Activated CD8-positive, alpha-beta memory T cell treated with anti-CD3 and anti-CD28 coated beads, Interleukin-2, amount 50 U/mL, for 48 hours (primary cell): ENCODE measurements around the gene GPR180.

Source experiments
- DNase-seq: peaks from one replicate; pipeline ENCODE4 v3.0.0-alpha.2; 2020

The GPR180 gene

GRCh38 chr13:94601446-94602431 lies at the start of gene GPR180:
Gene GPR180 (plus strand): TSS chr13:94601857. CDS start chr13:94601928, 71 bp downstream.
- DNase-seq = peak; percentile 88

GRCh38 chr13:94552095-94552494 lies 49.6 kb upstream of the GPR180 start:
- no peak for DNase-seq

GRCh38 chr13:94553766-94554165 lies 47.9 kb upstream of the GPR180 start:
- DNase-seq = no peak

- no peak for DNase-seq
Measured at GRCh38 chr13:94556041-94556440, 45.6 kb upstream of the GPR180 start.

- DNase-seq = no peak
Measured at GRCh38 chr13:94556621-94557020, 45.0 kb upstream of the GPR180 start.

GRCh38 chr13:94557684-94558235 lies 43.9 kb upstream of the GPR180 start:
- no peak for DNase-seq

GRCh38 chr13:94558716-94559115 lies 42.9 kb upstream of the GPR180 start:
- no peak for DNase-seq

GRCh38 chr13:94559222-94559795 lies 42.3 kb upstream of the GPR180 start:
- DNase-seq = no peak

GRCh38 chr13:94560116-94560515 lies 41.5 kb upstream of the GPR180 start:
- DNase-seq = no peak

GRCh38 chr13:94561126-94561525 lies 40.5 kb upstream of the GPR180 start:
- DNase-seq = no peak

- DNase-seq = no peak
Measured at GRCh38 chr13:94567581-94567980, 34.1 kb upstream of the GPR180 start.

GRCh38 chr13:94568443-94568842 lies 33.2 kb upstream of the GPR180 start:
- no peak for DNase-seq

- no peak for DNase-seq
Measured at GRCh38 chr13:94569615-94570014, 32.0 kb upstream of the GPR180 start.

- DNase-seq = no peak
Measured at GRCh38 chr13:94579063-94579462, 22.6 kb upstream of the GPR180 start.

GRCh38 chr13:94583926-94584325 lies 17.7 kb upstream of the GPR180 start:
- no peak for DNase-seq

GRCh38 chr13:94585543-94586101 lies 16.0 kb upstream of the GPR180 start:
- DNase-seq = no peak

- no peak for DNase-seq
Measured at GRCh38 chr13:94586371-94586770, 15.3 kb upstream of the GPR180 start.

GRCh38 chr13:94588541-94588940 lies 13.1 kb upstream of the GPR180 start:
- no peak for DNase-seq

- no peak for DNase-seq
Measured at GRCh38 chr13:94590744-94591143, 10.9 kb upstream of the GPR180 start.

GRCh38 chr13:94595001-94595949 lies 6.4 kb upstream of the GPR180 start:
- DNase-seq = peak; percentile 65

GRCh38 chr13:94595950-94596574 lies 5.6 kb upstream of the GPR180 start, which contains the start of gene TGDS:
Gene TGDS (minus strand): TSS chr13:94596152. CDS start chr13:94596136, 16 bp downstream.
- peak; percentile 91 for DNase-seq

GRCh38 chr13:94596575-94596971 lies 5.1 kb upstream of the GPR180 start:
- DNase-seq = no peak
